Stimulated activated CD8-positive, alpha-beta memory T cell treated with anti-CD3 and anti-CD28 coated beads, Interleukin-7, amount 100 ng/mL, for 48 hours (primary cell): Measurements from ENCODE around the gene NARS2.

Experiments
- DNase-seq, 2 donors: peaks; one replicate each; pipeline ENCODE4 v3.0.0-alpha.2; 2020; ENCODE audit warnings: low read depth in 1 of 2; ENCODE audit errors: extremely low read depth in 1 of 2

NARS2 gene

DNA sequence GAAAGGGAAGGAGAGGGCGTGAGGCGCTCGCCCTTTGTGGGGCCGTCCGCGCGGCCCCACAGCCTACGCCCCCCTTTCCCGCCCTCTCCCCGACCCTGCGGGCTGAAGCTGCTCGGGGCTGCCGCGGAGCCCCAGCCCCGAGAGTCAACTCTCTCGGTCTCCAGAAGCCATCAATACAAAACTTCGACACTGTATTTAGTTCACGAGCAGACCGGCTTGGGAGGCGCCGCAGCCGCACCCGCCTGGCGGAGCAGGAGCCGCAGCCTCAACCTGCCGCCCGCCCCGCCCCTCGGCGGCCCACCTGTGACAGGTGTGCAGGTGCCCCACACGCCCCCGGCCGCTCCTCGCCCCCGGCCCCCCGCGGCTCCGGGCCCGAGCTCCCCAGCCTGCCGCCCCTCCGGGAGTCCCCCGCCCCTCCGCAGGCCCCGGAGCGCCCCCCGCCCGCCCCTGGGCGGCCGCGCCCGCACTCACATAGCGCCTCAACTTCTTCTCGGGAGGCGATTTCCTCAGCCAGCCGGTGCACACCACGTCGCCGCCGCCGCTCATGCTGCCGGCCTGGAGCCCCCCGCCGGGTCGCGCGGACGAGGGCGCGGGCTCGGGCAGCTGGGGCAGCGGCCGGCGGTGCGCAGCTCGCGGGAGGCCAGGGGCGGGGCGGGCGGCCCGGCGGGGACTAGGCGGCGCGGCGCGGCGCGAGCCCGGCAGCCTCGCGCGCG lies 157.3 kb downstream of the NARS2 start, which contains the start of gene GAB2:
Gene GAB2, minus strand, starts transcription at position 646 of the 713 bp plus-strand sequence. Its CDS starts 100 bp downstream, at position 546.
- DNase-seq, result no peak

DNA sequence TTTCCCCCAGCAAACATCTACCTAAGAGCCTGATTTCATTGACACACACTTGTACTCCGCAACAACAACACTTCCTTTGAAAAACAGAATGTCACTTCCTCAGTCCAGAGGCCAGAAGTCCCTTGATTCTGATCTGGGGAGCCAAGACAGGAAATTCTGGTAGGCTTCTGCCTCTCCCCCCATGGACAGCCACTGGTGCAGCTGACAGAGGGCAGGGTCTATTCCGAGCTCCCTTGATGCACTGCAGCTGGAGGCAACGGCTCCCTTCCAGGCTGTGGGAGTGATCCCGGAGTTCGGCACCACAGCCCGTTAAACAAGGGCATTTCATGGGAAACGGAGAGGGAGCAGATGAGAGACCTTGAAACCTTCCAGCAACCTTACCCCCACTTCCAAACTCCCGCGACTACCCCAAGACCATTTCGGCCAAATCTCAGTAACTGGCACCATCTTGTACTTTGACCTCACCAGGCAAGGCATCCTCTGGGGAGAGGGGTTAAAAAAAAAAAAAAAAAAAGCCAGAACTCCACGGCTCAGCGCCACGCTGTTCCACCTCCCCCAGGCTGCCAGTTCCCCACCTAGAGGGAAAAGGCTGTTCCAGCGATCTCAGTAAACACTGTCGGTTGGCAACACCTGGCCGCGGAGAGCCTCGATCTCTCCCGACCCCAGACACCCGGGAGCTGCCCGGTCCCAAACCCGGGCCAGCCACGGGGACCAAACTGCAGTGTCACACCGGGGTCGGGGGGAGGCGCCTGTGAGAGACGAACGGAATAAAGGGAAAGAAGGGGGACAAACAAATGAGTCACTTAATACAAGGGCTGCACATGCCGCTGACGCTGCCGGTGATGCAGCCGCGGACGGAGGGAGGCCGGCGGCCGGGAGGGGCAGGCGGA lies 158.1 kb downstream of the NARS2 start:
- peak; percentile 59 to 73 for DNase-seq

DNA sequence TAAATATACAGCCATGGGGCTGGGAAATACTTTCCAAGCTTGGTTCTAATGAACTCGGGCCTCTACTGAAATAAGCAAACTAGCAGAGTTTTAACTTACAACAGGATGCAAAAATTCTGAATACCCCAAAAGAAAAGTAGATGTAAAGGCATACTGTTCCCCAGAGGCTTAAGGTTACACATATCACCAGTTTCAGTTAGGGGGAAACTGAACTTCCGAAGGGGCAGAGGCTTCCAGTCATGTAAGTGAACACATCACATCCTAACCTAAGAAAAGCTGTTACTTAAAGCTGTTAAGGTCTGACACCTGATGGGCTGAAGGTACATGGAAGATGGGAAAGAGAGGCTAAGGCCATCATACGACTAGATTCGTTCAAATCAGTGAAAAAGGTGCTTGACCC lies 159.3 kb downstream of the NARS2 start:
- no peak for DNase-seq

DNA sequence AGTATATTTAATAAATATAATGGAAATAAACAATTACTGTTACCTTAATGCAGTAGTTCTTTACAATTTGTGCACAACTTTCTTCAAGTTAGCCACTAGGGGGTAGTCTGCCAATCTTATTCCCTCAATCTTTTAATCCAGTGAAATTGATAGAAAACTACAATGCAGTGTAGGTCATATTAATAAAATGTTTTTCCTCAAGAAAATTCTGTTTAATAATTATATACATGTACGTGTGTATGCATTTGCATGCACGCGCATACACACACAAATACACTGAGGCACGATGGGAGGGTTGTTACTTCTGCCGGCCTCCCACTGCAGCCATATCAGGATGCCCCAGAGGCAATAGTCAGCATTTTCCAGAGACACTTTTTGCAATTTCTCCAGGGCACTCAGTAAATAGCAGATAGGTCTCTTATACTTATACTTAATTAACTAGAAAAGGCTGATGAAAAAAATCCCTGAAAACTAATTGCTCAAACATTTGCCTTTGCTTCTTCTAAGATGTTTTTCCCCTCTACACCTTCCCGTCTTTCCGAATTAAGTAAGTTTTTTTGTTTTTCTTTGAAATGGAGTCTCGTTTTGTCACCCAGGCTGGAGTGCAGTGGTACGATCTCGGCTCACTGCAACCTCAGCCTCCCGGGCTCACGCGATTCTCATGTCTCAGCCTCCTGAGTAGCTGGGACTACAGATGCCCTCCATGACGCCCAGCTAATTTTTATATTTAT lies 160.2 kb downstream of the NARS2 start:
- no peak for DNase-seq

DNA sequence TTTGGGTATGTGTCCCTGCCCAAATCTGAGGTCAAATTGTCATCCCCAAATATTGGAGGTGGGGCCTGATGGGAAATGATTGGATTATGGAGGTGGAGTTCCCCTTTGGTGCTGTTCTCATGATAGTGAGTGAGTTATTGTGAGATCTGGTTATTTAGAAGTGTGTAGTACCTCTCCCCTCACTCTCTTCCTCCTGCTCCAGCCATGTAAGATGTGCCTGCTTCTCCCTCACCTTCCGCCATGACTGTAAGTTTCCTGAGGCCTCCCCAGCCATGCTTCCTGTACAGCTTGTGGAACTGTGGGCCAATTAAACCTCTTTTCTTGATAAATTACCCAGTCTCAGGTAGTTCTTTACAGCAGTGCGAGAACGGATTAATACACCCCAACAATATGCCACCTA lies 166.0 kb downstream of the NARS2 start:
- no peak for DNase-seq

DNA sequence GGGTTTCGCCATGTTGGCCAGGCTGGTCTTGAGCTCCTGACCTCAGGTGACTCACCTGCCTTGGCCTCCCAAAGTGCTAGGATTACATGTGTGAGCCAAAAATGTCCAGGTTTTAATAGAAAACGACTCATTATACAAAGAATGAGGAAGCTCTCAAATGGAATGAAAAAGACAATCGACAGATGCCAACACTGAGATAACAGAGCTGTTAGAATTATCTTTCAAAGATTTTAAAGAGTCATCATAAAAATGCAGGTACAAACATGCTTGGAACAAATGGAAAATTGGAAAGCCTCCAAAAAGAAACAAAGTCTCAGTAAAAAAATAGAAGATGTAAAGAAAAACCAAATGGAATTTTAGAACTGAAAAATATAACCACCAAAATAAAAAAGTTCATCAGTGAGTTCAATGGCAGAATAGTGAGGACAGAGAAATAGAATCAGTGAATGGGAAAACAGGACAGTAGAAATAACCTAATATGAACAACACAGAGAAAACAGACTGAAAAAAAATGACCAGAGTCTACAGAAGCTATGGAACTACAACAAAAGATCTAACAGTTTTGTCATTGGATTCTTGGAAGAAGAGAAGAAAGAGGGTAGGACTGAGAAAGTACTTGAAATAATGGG lies 168.0 kb downstream of the NARS2 start:
- no peak for DNase-seq

DNA sequence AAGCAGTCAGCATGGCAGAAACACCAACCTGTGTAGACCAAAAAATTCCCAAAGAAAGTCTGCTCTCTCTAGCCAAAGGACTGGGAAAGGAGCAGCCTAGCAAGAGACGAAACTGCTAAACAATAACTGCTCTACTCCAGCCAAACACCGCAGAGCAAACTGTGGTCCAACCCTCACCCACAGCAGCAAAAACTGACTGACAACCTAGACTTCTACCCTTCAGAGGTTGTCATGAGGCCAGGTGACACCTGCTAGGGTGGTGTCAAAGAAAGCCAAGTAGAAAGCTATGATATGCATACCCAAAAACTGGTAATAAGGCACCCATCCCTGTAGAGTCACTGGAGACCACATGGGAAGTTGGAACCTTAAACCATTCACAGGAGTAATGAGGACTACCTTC lies 168.9 kb downstream of the NARS2 start:
- no peak for DNase-seq

DNA sequence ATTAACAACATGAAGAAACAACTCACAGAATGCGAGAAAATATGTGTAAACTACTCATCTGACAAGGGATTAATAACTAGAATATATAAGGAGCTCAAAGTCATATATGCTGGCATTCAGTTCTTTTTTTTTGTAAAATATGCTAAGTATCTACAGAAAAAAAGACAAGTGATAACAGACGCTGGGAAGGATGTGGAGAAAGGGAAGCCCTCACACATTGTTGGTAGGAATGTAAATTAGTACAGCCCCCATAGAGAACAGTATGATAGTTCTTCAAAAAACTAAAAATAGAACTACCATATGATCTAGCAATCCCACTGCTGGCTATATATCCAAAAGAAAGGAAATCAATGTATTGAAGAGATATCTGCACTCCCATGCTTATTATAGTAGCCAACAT lies 170.9 kb downstream of the NARS2 start:
- no peak for DNase-seq

DNA sequence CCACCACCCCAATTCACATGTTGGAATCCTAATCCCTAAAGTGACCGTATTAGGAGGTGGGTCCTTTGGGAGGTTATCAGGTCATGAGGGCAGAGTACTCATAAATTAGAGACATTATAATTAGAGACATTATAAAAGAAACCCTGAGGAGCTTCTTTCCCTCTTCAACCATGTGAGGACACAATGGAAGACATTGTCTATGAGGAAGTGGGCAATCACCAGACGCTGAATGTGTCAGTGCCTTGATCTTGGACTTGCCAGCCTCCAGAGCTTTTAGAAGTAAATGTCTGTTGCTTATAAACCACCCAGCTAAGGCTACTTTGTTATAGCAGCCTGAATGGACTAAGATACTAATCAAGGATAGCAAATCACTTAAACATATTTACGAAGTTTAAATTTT lies 171.8 kb downstream of the NARS2 start:
- DNase-seq, result no peak

DNA sequence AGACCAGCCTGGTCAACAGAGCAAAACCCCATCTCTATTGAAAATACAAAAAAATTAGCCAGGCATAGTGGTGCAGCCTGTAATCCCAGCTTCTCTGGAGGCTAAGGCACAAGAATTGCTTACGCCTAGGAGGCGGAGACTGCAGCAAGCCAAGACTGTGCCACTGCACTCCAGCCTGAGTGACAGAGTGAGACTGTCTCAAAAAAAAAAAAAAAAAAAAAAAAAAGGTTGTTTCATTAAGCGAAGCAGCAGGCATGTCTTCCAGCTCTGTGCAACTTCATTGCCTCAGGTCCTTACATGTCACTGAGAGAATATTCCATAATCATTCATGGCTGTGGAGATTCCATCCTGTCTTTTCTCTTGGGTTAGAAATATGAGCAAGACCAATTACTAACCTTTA lies 174.0 kb downstream of the NARS2 start:
- no peak for DNase-seq

DNA sequence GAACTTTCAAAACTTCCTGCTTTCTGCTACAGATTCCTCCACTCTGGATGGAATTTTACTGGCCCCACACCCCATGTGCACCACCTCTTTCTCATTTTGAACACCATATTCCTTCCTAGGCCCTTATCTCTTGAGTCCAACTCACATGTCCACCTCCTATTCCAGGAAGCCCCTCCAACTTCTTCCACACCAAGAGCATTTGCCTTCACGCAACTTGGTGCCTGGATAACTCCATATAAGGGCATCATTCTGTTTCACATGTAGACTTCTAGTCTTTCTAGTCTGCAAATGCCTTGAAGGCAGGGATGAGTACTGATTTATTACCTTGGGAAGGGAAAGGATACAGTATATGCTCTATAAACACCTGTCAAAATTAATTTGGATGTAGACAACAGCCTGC lies 174.5 kb downstream of the NARS2 start:
- DNase-seq, result no peak

DNA sequence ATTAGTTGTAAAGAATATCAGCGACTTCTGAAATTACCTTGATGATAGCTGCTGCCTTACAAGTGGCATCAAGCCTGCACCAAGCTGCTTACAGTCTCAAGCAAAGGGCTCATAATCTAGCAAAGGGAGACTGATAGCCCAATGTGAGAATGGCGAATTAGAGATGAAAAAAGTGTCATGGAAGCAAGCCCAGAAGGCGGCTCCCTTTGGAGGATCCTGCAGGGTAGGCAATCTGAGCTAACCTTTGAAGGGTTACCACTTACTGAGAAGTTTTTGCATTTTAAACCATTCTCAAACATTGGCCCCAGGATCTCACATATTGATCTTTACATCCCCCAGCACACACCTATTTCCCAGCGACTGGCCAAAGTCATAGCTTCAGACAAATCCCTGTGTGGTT lies 175.5 kb downstream of the NARS2 start:
- no peak for DNase-seq

DNA sequence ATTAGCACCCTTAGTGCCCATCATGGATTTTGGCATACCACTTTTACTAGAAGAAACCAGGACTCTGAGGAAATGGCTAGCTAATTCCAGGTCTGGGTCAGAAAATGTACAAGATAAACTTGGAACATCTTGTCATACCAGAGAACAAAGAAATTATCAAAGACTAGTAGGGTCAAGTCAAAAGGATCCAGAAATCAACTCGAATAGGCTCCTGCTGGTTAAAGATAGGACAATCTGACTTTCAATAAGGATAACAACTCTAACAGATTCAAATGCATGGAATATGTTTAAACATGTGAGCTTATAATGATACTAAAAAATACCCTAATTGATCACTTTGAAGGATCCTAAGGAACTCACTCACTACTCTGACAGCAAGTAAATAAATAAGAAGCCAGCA lies 175.9 kb downstream of the NARS2 start:
- no peak for DNase-seq

DNA sequence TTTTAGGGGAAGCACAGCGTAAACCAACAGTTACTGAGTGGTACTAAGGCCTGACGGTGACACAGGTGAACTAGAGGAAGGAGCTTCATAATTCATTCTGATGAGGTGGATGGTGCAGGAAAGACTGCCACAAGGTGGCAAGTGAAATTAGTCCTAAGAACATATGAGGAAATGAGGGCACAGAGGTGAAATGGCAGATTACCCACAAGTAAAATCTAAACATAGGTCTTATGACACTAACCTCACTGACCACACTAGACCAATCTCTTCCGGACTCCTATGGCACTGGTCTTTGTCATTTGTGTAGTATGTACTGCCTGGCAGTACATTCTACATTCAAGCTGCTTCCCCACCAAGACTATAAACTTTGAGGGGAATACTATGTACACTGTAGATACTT lies 177.3 kb downstream of the NARS2 start:
- DNase-seq, result no peak

DNA sequence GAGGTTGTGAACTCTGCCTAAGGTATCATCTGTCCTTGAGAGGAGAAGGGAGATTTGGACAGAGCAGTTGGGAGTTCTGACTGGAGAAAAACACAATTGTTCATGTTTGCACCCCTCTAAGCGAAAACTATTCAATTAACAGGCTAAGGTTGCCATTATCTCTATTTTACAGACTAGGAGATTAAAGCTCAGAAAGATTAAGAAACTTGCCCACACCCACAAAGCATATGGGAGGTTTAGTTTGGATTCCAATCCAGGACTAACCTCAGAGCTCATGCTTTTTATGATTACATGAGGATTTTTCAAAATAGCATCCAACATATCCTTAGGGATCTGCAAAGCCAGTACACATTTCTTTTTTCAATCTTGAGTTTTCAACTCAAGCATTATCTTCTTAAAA lies 179.1 kb downstream of the NARS2 start:
- DNase-seq, result no peak

DNA sequence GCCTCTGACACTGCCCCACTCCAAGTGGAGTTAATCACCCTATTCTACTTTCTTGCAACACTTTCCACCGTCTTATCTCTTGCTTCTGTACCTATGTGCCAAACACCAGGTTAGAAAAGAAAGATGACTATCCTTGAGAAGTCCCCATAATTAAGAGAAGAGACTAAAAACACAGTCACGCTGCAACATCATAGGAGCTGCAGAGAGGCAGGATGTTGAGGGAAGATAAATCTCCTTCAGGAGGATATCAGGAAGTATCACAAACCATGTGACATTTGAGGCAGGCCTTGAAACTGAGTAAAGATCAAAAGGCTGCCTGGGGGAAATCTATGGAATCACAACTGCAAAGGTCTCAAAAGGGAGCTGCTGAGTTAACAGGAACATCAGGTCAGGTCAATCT lies 181.8 kb downstream of the NARS2 start:
- no peak for DNase-seq

DNA sequence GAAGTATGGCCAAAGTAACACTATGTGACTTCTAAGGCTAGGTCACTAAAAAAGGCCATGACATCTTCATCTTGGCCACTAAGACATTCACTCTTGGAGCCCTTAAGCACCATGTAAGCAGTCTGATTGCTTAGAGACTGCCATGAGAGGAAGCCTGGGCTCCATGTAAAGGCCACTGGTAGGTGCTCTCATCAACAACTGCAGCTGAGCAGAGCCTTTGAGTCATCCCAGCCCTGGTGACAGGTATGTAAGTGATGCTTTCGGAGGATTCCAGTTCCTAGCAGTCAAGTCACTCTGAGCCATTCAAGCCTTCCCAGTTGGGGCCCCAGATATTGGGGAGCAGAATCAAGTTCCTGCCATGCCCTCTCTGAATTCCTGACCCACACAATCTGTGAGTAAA lies 183.2 kb downstream of the NARS2 start:
- DNase-seq, result no peak

DNA sequence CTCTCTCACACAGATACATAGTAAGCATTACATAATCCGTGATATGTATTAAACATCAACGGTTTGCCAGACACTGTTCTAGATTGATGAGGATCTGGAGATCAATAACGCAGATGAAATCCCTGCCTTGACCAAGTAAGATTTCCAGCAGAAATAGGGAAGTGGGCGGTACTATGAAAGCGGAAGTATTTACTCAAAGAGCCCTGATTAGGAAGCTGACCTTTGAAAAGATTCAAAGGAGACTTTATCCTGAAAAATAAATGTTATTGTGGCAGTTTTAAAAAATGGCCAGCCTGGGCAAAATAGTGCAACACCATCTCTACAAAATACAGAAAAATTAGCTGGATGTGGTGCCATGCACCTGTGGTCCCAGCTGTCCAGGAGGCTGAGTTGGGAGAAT lies 183.9 kb downstream of the NARS2 start:
- DNase-seq, result no peak

DNA sequence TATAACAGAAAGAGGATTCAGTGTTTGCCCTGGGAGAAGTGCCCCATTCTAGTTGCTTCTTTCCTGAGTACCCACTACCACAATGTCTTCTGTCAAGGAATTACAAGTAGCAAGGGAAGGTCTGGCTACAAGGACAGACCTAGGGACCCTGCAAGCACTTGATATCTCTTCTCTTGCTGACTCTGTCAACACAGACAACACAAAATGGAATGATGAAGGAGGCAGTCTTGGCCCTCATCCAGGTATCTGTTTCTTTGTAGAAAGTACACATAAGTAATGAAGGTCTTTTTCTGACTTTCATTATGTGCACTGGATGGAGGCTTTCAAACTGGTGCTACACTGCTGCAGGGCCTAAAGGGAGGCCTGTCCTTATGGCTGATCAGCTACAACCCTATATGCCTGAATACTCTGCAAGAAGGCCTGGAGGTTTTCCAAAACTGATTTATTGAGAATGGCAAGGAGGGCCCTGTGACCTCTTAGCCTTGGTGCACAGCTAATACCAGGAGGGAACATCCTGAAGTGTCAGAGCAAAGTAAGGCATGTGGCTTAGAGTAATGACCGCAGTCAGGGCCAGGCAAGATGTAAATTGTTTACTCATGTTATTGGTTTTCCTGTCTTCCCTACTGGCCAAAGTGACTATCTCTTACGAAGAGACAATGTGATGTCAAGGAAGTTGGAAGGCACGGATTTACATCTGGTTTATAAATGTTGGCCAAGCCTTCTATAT lies 188.3 kb downstream of the NARS2 start:
- DNase-seq, result no peak
